ENCODE results near the gene SERPINB1.

The SERPINB1 gene

GRCh38 chr6:2798586-2799134, 43.0 kb downstream of the SERPINB1 start:
- TF ChIP-seq, protein P1, sequence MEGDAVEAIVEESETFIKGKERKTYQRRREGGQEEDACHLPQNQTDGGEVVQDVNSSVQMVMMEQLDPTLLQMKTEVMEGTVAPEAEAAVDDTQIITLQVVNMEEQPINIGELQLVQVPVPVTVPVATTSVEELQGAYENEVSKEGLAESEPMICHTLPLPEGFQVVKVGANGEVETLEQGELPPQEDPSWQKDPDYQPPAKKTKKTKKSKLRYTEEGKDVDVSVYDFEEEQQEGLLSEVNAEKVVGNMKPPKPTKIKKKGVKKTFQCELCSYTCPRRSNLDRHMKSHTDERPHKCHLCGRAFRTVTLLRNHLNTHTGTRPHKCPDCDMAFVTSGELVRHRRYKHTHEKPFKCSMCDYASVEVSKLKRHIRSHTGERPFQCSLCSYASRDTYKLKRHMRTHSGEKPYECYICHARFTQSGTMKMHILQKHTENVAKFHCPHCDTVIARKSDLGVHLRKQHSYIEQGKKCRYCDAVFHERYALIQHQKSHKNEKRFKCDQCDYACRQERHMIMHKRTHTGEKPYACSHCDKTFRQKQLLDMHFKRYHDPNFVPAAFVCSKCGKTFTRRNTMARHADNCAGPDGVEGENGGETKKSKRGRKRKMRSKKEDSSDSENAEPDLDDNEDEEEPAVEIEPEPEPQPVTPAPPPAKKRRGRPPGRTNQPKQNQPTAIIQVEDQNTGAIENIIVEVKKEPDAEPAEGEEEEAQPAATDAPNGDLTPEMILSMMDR (IDR thresholded peaks at IDR 0.05; ENCODE audit: control insufficient read depth, extremely low read depth, insufficient read depth): no peak
- DNase-seq (ENCODE audit: low read depth): no peak
- H3K4me3 ChIP-seq (ENCODE audit: low read depth, low read length): no peak overlapping the region

DNA sequence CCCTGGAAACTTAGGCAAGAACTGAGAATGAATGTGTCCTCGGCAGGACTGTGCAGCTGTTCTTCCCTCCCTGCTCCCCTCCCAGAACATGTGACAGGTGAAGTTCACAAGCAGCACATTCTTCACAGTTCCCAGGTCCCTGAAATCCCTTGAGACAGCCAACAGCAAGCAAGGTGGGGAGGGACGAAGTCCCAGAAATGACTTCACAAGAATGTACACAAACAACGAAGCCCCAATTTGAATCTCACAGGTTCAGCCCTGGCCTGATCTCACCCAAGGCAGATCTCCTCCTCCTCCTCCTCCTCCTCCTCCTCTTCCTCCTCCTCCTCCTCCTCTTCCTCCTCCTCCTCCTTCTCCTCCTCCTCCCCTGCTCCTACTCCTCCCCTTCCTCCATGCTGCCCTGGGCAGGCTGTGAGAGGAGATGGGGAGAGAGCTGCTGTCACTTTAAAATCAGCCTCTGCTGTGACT, 44.1 kb downstream of the SERPINB1 start:
- TF ChIP-seq, protein P1 (IDR thresholded peaks at IDR 0.05; ENCODE audit: control insufficient read depth, extremely low read depth, insufficient read depth): no peak
- no peak overlapping the region for H3K4me3 ChIP-seq (ENCODE audit: low read depth, low read length)
- DNase-seq (ENCODE audit: low read depth): no peak

- no peak overlapping the region for H3K4me3 ChIP-seq (ENCODE audit: low read depth, low read length)
- TF ChIP-seq, protein P1 (IDR thresholded peaks at IDR 0.05; ENCODE audit: control insufficient read depth, extremely low read depth, insufficient read depth): no peak
- DNase-seq (ENCODE audit: low read depth): no peak
These were observed 44.8 kb downstream of the SERPINB1 start for GRCh38 chr6:2796861-2797260.

GRCh38 chr6:2795956-2796355, 45.7 kb downstream of the SERPINB1 start:
- TF ChIP-seq, protein P1 (IDR thresholded peaks at IDR 0.05; ENCODE audit: control insufficient read depth, extremely low read depth, insufficient read depth): no peak
- DNase-seq (ENCODE audit: low read depth): no peak
- H3K4me3 ChIP-seq (ENCODE audit: low read depth, low read length): no peak overlapping the region

GRCh38 chr6:2795162-2795561, 46.5 kb downstream of the SERPINB1 start:
- TF ChIP-seq, protein P1 (IDR thresholded peaks at IDR 0.05; ENCODE audit: control insufficient read depth, extremely low read depth, insufficient read depth): no peak
- DNase-seq (ENCODE audit: low read depth): no peak
- no peak overlapping the region for H3K4me3 ChIP-seq (ENCODE audit: low read depth, low read length)

GRCh38 chr6:2794171-2794730, 47.4 kb downstream of the SERPINB1 start:
- no peak for DNase-seq (ENCODE audit: low read depth)
- TF ChIP-seq, protein P1 (IDR thresholded peaks at IDR 0.05; ENCODE audit: control insufficient read depth, extremely low read depth, insufficient read depth): no peak
- no peak overlapping the region for H3K4me3 ChIP-seq (ENCODE audit: low read depth, low read length)
